HG03103 (cell line): Measurements from ENCODE around the gene FAM153A.
"Not testable (repeated sequence)": the region's sequence is repeated elsewhere in the genome, so short reads cannot be mapped to it uniquely, and the experiment has no call there.

Experiments used
- ATAC-seq: cut with Tn5 transposase; IDR thresholded peaks from one replicate; pipeline ENCODE4 v1.9.1; 2021; ENCODE audit warnings: low read depth; ENCODE audit not compliant: unreplicated experiment

FAM153A gene

GRCh38 chr5:177782792-177783633 lies at the start of gene FAM153A:
FAM153A (minus strand) TSS chr5:177782899.
- not testable (repeated sequence) for ATAC-seq

GRCh38 chr5:177832287-177832686 lies 49.6 kb upstream of the FAM153A start:
- ATAC-seq = not testable (repeated sequence)

- not testable (repeated sequence) for ATAC-seq
Measured at GRCh38 chr5:177826073-177826472, 43.4 kb upstream of the FAM153A start.

GRCh38 chr5:177824776-177825175 lies 42.1 kb upstream of the FAM153A start:
- ATAC-seq = not testable (repeated sequence)

- ATAC-seq = not testable (repeated sequence)
Measured at GRCh38 chr5:177822489-177822888, 39.8 kb upstream of the FAM153A start.

- ATAC-seq = not testable (repeated sequence)
Measured at GRCh38 chr5:177819664-177820063, 37.0 kb upstream of the FAM153A start.

- not testable (repeated sequence) for ATAC-seq
Measured at GRCh38 chr5:177812814-177813425, 30.2 kb upstream of the FAM153A start.

GRCh38 chr5:177812160-177812743 lies 29.6 kb upstream of the FAM153A start:
- not testable (repeated sequence) for ATAC-seq

- ATAC-seq = not testable (repeated sequence)
Measured at GRCh38 chr5:177809209-177809913, 26.7 kb upstream of the FAM153A start.

GRCh38 chr5:177808420-177808819 lies 25.7 kb upstream of the FAM153A start:
- not testable (repeated sequence) for ATAC-seq

- not testable (repeated sequence) for ATAC-seq
Measured at GRCh38 chr5:177807265-177807664, 24.6 kb upstream of the FAM153A start.

- ATAC-seq = not testable (repeated sequence)
Measured at GRCh38 chr5:177801427-177801826, 18.7 kb upstream of the FAM153A start.

- ATAC-seq = not testable (repeated sequence)
Measured at GRCh38 chr5:177798237-177798840, 15.6 kb upstream of the FAM153A start.

GRCh38 chr5:177793272-177793671 lies 10.6 kb upstream of the FAM153A start:
- not testable (repeated sequence) for ATAC-seq

GRCh38 chr5:177791649-177792048 lies 8.9 kb upstream of the FAM153A start:
- not testable (repeated sequence) for ATAC-seq

GRCh38 chr5:177782169-177782568 lies 530 bp downstream of the FAM153A start:
- not testable (repeated sequence) for ATAC-seq

GRCh38 chr5:177771206-177771605 lies 11.5 kb downstream of the FAM153A start:
- ATAC-seq = not testable (repeated sequence)

GRCh38 chr5:177770646-177771045 lies 12.1 kb downstream of the FAM153A start:
- ATAC-seq = not testable (repeated sequence)

- ATAC-seq = not testable (repeated sequence)
Measured at GRCh38 chr5:177763737-177764508, 18.8 kb downstream of the FAM153A start.
